VCaP (cell line): ENCODE results near the gene PLSCR4.

Experiments used
- H3K27ac ChIP-seq: fragments of 450-650 bp; 2 replicates; pipeline ENCODE4 v1.5.1; 2017
- CTCF ChIP-seq: fragments of 450-650 bp; conservative IDR thresholded peaks from 2 replicates; pipeline ENCODE4 v1.5.1; 2017; ENCODE audit warnings: mild to moderate bottlenecking, moderate library complexity

Gene PLSCR4

GRCh38 chr3:146275476-146275875, 24.6 kb upstream of the PLSCR4 start:
- no peak overlapping the region for H3K27ac ChIP-seq
- TF ChIP-seq CTCF: no peak

- no peak overlapping the region for H3K27ac ChIP-seq
- TF ChIP-seq CTCF: no peak
Observed at GRCh38 chr3:146274833-146275232, 23.9 kb upstream of the PLSCR4 start.

DNA sequence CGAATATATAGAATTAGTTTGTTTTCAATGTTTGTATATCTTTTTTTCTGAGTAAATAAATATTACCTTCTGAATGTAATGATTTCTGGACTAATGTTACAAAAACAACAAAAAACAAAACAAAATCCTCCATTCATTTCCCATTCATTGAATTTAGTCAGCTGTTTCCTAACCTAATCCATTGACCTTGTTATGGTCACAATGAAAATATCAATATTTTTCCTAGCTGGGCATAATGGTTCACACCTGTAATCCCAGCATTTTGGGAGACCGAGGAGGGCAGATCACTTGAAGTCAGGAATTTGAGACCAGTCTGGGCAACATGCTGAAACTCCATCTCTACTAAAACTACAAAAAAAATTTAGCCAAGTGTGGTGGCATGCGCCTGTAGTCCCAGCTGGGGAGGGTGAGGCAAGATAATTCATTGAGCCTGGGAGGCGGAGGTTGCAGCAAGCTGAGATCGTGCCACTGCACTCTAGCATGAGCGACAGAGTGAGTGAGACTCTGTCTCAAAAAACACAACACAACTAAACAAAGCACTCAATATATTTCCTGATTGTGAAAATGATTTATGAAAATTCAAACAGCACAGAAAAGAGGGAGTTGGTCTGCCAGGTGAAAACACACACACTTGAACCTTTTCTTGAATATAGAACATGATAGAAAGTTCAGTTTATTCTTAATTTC, 23.0 kb upstream of the PLSCR4 start:
- no peak for TF ChIP-seq CTCF
- H3K27ac ChIP-seq: no peak overlapping the region

GRCh38 chr3:146271180-146271579, 20.3 kb upstream of the PLSCR4 start:
- TF ChIP-seq CTCF: no peak
- H3K27ac ChIP-seq: no peak overlapping the region

- TF ChIP-seq CTCF: no peak
- H3K27ac ChIP-seq: no peak overlapping the region
Observed at GRCh38 chr3:146269271-146269670, 18.4 kb upstream of the PLSCR4 start.

GRCh38 chr3:146268535-146269219, 17.8 kb upstream of the PLSCR4 start:
- H3K27ac ChIP-seq: no peak overlapping the region
- no peak for TF ChIP-seq CTCF

- H3K27ac ChIP-seq: no peak overlapping the region
Observed at GRCh38 chr3:146265720-146266119, 14.8 kb upstream of the PLSCR4 start.

More at GRCh38 chr3:146265720-146266119, 14.8 kb upstream of the PLSCR4 start:
- TF ChIP-seq CTCF: no peak
